Right lobe of liver (tissue), 4 donors: Measurements from ENCODE around the gene HNRNPDL.

Experiments
- CTCF ChIP-seq, 4 donors: fragments of 200-600 bp in 3 of 4; fragments of 450-650 bp in 1 of 4; IDR thresholded peaks; one replicate each; pipeline versions ENCODE4 v1.5.1 to v1.8.0; 2016 to 2022; ENCODE audit warnings: antibody characterized with exemption in 4 of 4, mild to moderate bottlenecking in 2 of 4
- POLR2A ChIP-seq: fragments of 450-650 bp; IDR thresholded peaks from one replicate; pipeline ENCODE4 v1.6.1; 2017; ENCODE audit warnings: antibody characterized with exemption, mild to moderate bottlenecking
- donor health status: DM: no; HTN: no; CAD: no.
- donor health status: DM: no; HTN: no; CAD: no.
- donor health status: DM: no; HTN: yes; CAD: no.

- TF ChIP-seq CTCF (IDR thresholded peaks at IDR 0.05) (no peak), POLR2A (no peak)
Observed at GRCh38 chr4:82402196-82402775, 28.0 kb downstream of the HNRNPDL start.
